GM21360 (cell line): ENCODE measurements around the gene PRDM15.

ENCODE experiments used
- ATAC-seq: cut with Tn5 transposase; IDR thresholded peaks from one replicate; pipeline ENCODE4 v1.9.1; 2021; ENCODE audit warnings: mild to moderate bottlenecking, moderate library complexity; ENCODE audit not compliant: unreplicated experiment

The PRDM15 gene

GRCh38 chr21:41753006-41753898, 125.9 kb downstream of the PRDM15 start:
- ATAC-seq, result no peak

GRCh38 chr21:41752231-41752681, 126.9 kb downstream of the PRDM15 start:
- no peak for ATAC-seq

- ATAC-seq, result no peak
Measured at GRCh38 chr21:41751611-41752011, 127.5 kb downstream of the PRDM15 start.

- no peak for ATAC-seq
Measured at GRCh38 chr21:41750532-41751151, 128.5 kb downstream of the PRDM15 start.

GRCh38 chr21:41750051-41750450, 129.1 kb downstream of the PRDM15 start:
- no peak for ATAC-seq

- no peak for ATAC-seq
Measured at GRCh38 chr21:41749286-41749685, 129.9 kb downstream of the PRDM15 start.
